GM12874 (cell line): Measurements from ENCODE around the gene MGARP.
A peak's percentile ranks its signal among the peaks of the same experiment; 100 is the strongest.

Source experiments
- TF ChIP-seq, protein P1 (sequence below): IDR thresholded peaks from 2 replicates; pipeline ENCODE4 v1.5.1; 2011; ENCODE audit warnings: low read depth, mild to moderate bottlenecking, control low read depth, low read length, moderate library complexity; ENCODE audit not compliant: insufficient read depth

The MGARP gene

DNA sequence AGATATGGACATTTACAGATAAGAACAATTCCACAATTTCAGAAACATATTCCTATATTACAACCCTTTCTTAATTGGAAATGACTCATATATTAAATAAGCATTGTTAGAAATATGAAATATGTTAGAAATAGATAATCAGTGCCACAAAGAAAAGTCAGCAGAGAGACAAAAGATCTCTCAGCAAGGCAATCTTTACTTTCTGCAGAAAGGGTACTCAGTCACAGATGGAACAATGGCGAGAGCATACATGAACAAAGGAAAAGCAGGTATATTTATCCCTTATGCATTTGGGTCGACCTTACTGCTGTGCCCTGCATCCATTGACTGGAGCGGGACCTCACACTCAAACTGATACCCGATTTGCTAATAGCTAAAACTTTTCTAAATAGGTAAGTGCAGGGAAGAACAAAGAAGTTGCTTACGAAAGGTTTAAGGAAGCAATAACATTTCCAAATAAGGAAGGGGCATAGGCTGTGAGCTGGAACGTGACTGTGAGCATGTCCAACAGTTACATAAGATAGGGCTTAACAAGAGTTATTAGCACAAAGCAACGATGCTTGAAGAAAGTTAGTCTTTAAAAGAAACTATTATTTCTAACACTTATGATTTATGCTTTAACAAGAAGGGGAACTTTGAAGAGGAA is 40.8 kb downstream of the MGARP start:
- TF ChIP-seq, protein P1, sequence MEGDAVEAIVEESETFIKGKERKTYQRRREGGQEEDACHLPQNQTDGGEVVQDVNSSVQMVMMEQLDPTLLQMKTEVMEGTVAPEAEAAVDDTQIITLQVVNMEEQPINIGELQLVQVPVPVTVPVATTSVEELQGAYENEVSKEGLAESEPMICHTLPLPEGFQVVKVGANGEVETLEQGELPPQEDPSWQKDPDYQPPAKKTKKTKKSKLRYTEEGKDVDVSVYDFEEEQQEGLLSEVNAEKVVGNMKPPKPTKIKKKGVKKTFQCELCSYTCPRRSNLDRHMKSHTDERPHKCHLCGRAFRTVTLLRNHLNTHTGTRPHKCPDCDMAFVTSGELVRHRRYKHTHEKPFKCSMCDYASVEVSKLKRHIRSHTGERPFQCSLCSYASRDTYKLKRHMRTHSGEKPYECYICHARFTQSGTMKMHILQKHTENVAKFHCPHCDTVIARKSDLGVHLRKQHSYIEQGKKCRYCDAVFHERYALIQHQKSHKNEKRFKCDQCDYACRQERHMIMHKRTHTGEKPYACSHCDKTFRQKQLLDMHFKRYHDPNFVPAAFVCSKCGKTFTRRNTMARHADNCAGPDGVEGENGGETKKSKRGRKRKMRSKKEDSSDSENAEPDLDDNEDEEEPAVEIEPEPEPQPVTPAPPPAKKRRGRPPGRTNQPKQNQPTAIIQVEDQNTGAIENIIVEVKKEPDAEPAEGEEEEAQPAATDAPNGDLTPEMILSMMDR: no peak

DNA sequence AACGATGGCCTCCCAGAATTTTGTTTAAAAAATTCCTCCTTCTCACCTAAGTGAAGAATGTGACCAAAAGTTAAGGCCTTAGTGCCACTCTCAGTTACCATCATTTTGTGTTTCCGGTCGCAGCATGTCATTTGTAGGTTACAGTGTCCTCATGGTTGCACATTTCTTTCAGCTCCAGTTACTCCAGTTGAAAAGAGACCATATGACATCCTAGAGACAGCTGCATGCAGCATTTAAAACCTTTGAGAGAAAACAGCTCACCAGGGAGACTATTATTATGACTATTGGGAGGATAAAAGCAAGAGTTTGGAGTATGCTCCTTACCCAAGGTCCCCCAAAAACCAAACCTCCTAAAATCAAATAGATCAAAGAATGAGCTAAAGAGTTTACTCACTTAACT is 45.8 kb downstream of the MGARP start:
- TF ChIP-seq, protein P1: no peak

DNA sequence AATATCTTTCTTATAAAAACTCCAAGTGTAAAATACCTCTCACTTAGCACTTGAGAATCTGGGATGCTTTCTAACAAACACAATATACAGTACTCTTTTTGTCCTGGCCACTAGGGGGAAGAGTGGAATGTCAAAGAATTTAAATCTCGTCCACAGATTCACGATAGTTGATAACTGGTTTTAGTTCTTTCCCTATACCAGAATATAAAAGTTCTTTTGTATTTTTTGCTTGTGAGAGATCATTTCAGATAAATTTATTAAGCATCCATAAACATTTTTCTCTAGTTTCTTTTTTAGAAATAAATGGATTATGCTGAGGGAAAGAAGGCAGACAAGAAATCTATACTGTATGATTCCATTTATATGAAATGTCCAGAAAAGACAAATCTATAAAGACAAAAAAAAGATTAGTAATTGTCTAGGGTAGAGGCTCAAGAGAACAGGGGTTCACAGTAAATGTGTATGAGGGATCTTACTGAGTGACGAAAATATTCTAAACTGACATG is 50.4 kb downstream of the MGARP start:
- TF ChIP-seq, protein P1: peak; percentile 45; the same call in 1 of the 2 replicates

DNA sequence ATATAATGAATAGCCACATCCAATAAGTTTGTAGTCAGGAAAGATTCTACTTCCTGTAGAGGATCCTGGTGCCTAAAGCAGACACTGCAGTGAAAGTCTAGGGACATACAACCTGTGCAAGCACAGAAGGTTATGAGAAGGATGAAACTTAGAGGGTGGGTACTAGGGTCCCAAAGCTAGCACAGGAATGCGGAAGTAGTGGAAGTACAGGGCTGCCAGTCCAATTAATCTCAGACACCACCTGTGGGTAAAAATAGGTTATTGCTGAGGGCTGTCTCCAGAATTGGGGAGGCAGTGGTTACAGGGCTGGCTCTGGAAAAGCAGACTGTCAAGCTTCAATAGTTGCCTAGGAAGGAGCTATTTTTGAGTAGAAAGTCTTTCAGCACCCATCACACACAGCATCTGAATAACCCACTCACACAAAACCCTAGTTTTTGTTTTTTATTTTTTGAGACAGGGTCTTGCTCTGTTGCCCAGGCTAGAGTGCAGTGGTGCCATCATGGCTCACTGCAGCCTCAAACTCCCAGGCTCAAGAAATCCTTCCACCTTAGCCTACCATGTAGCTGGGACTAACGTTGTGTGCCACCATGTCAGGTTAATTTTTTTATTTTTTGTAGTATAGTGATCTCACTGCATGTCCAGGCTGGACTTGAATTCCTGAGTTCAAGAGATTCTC is 52.2 kb downstream of the MGARP start:
- TF ChIP-seq, protein P1: peak; percentile 22; the same call in 1 of the 2 replicates

DNA sequence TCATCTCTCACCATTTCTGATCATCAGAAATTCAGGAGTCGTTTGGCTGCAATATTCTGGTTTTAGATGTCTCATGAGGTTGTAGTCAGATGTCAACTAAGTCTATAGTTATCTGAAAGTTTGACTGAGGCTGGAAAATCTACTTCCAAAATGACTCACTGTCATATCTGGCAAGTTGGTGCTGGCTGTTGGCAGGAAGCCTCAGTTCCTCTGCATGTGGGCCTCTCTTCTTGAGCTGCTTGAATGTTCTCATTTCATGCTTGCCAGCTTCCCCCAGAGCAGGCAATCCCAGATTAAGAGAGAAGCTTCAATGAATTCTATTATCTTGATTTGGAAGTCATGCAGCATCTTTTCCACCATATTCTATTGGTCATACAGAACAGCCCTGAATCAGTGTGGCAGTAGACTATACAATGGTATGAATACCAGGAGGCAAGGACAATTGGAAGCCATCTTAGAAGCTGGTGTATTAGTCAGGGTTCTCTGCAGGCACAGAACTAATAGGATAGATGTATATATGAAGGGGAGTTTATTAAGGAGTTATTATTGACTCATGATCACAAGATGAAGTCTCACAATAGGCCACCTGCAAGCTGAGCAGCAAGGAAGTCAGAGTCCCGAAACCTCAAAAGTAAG is 56.2 kb downstream of the MGARP start:
- TF ChIP-seq, protein P1: no peak

DNA sequence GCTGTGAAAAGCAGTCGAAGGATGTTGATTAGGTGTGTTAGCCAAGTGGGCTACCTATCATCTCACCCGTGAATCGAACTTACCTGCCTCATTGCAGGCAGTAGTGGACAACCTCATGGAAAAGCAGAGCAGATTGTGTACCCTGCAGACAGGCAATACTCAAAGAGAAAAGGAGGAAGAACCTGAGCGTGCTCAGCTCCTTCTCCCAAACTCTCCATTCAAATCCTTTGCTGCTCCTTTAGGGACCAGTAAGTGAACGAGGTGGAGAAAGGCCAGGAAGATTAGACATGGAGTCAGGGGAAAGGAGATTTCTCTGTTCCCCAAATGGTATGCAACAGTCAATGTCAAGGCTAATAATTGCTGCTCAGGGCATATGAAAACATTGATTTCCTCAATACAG is 57.8 kb downstream of the MGARP start:
- TF ChIP-seq, protein P1: no peak

DNA sequence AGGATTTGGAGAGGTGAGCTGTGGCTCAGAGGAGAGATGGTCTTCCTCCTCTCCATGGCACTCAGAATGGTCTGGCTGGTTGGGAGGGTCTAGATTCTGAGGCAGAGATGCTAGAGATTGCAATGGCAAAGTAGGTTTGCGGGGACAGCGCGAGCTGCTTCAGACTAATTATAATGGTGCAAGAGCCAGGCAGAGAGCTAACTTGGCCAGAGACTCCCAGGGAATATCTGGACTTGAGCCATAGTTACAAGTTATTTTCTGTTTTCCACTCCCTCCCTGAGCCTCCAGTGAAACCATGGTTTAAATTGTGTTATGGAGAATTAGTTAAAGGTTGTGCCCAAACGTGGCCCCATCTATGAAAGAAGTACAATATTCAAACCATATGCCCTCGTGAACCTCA is 58.3 kb downstream of the MGARP start:
- TF ChIP-seq, protein P1: no peak
